NOMO-1 (cell line): ENCODE results near the gene KLK10.
"Not testable (repeated sequence)": the region's sequence is repeated elsewhere in the genome, so short reads cannot be mapped to it uniquely, and the experiment has no call there.

Experiments used
- DNase-seq, 2 experiments: peaks; one replicate each; lab custom pipeline; 2025; ENCODE audit not compliant: unreplicated experiment in 2 of 2; lab: John Stamatoyannopoulos, UW

KLK10 gene

GRCh38 chr19:50972795-50973376, 46.6 kb downstream of the KLK10 start:
- DNase-seq, result no peak

- not testable (repeated sequence) for DNase-seq
Measured at GRCh38 chr19:50969810-50970209, 49.7 kb downstream of the KLK10 start.

GRCh38 chr19:50969413-50969760, 50.1 kb downstream of the KLK10 start, which contains the start of gene KLK6:
TSS of gene KLK6 (minus strand) at chr19:50969591. CDS start at chr19:50968104, 1,487 bp downstream.
- DNase-seq, result no peak

- no peak for DNase-seq
Measured at GRCh38 chr19:50968716-50969412, 50.6 kb downstream of the KLK10 start.

GRCh38 chr19:50967929-50968715, 51.4 kb downstream of the KLK10 start:
- DNase-seq, result no peak

- DNase-seq, result no peak
Measured at GRCh38 chr19:50964266-50964665, 55.2 kb downstream of the KLK10 start.

- no peak for DNase-seq
Measured at GRCh38 chr19:50963381-50963780, 56.1 kb downstream of the KLK10 start.
